ENCODE measurements around the gene ZNF14. TPM values are rescaled to one million over a fixed set of nuclear protein-coding genes. Genes with fewer than 3 reads are reported as not detected.
"Not testable (repeated sequence)": the region's sequence is repeated elsewhere in the genome, so short reads cannot be mapped to it uniquely, and the experiment has no call there.

The ZNF14 gene
- total RNA-seq (19.8 TPM), polyA plus RNA-seq (10 to 100 TPM in 3 of 4 donors, 1 to 10 TPM in 1; 8.5 to 12.4 (median 11.7) TPM)

- H3K4me1 Mint-ChIP-seq = peaks cover 0 to 35% (median 15%) of the 10 kb centered on the region in 4 donors
- Histone ChIP-seq H3K4me1 (ENCODE audit: control insufficient read depth, insufficient read depth, low read length, poor library complexity, severe bottlenecking) (peaks cover 10% of the 10 kb centered on the region), H3K9me3 (ENCODE audit: control insufficient read depth in 2 of 2, low read length in 2 of 2) (peaks cover 24 to 30% of the 10 kb centered on the region in 2 experiments), H3K4me3 (ENCODE audit: low read depth, low read length) (peak within 1 kb of the TSS; percentile 93), H3K27me3 (ENCODE audit: control insufficient read depth, insufficient read depth, low read length) (no peaks in the 10 kb centered on the region), H3K36me3 (ENCODE audit: control insufficient read depth, insufficient read depth, low read length) (peaks cover 32% of the 10 kb centered on the region), H3K27ac (ENCODE audit: insufficient read depth, low read length, poor library complexity, severe bottlenecking) (peak within 1 kb of the TSS; percentile 74)
- no peaks in the 10 kb centered on the region for H3K27me3 Mint-ChIP-seq
- H3K9me3 Mint-ChIP-seq = peaks cover 0 to 37% (median 10%) of the 10 kb centered on the region in 7 donors
- H3K27ac Mint-ChIP-seq = peak within 1 kb of the TSS; percentile 94 to 95 (median 94)
- H3K36me3 Mint-ChIP-seq = peaks cover 20% of the 10 kb centered on the region
- peak within 1 kb of the TSS; percentile 94 to 99 (median 94) for H3K4me3 Mint-ChIP-seq
- ATAC-seq (ENCODE audit: low read depth in 2 of 2) = peak; percentile 100
- DNase-seq = peak; percentile 82 to 93 (median 86)
Observed at GRCh38 chr19:19732579-19733501, at the start of gene ZNF14. Gene ZNF14, minus strand, starts transcription at chr19:19733112. Its CDS starts 154 bp downstream, at chr19:19732958.

- H3K9me3 ChIP-seq (ENCODE audit: control insufficient read depth in 2 of 2, low read length in 2 of 2) = peaks cover 15 to 51% of the 10 kb centered on the region in 2 experiments
- H3K27ac ChIP-seq (ENCODE audit: insufficient read depth, low read length, poor library complexity, severe bottlenecking); H3K4me3 Mint-ChIP-seq; DNase-seq; ATAC-seq (ENCODE audit: low read depth in 2 of 2); H3K4me1 ChIP-seq (ENCODE audit: control insufficient read depth, insufficient read depth, low read length, poor library complexity, severe bottlenecking); H3K4me3 ChIP-seq (ENCODE audit: low read depth, low read length); H3K27ac Mint-ChIP-seq; H3K27me3 ChIP-seq (ENCODE audit: control insufficient read depth, insufficient read depth, low read length); H3K27me3 Mint-ChIP-seq: not testable (repeated sequence)
- H3K9me3 Mint-ChIP-seq = peaks cover 0 to 23% (median 2%) of the 10 kb centered on the region in 7 donors
- peaks cover 21 to 71% (median 34%) of the 10 kb centered on the region in 4 donors for H3K4me1 Mint-ChIP-seq
- peaks cover 52% of the 10 kb centered on the region for H3K36me3 Mint-ChIP-seq
- H3K36me3 ChIP-seq (ENCODE audit: control insufficient read depth, insufficient read depth, low read length) = peaks cover 19% of the 10 kb centered on the region
Observed at GRCh38 chr19:19781791-19782190, 48.9 kb upstream of the ZNF14 start.

- no peak for DNase-seq
- Mint-ChIP-seq H3K4me1 (peaks cover 21 to 69% (median 34%) of the 10 kb centered on the region in 4 donors), H3K4me3 (peak overlapping the region; percentile 77 to 100 (median 96))
Observed at GRCh38 chr19:19778666-19779065, 45.8 kb upstream of the ZNF14 start.

GRCh38 chr19:19777692-19778091, 44.8 kb upstream of the ZNF14 start:
- Mint-ChIP-seq H3K4me3 (peak overlapping the region; percentile 90 to 100 (median 96)), H3K4me1 (peaks cover 18 to 64% (median 33%) of the 10 kb centered on the region in 4 donors), H3K27me3 (no peaks in the 10 kb centered on the region), H3K36me3 (peaks cover 23% of the 10 kb centered on the region), H3K9me3 (peaks cover 0 to 13% (median 0%) of the 10 kb centered on the region in 7 donors), H3K27ac (peak overlapping the region; percentile 23 to 98 (median 53))
- no peak for ATAC-seq (ENCODE audit: low read depth in 2 of 2)
- no peak for DNase-seq
- no peak overlapping the region for H3K27ac ChIP-seq (ENCODE audit: insufficient read depth, low read length, poor library complexity, severe bottlenecking)
- no peaks in the 10 kb centered on the region for H3K27me3 ChIP-seq (ENCODE audit: control insufficient read depth, insufficient read depth, low read length)
- H3K36me3 ChIP-seq (ENCODE audit: control insufficient read depth, insufficient read depth, low read length) = peaks cover 5% of the 10 kb centered on the region
- peaks cover 2 to 30% of the 10 kb centered on the region in 2 experiments for H3K9me3 ChIP-seq (ENCODE audit: control insufficient read depth in 2 of 2, low read length in 2 of 2)
- H3K4me1 ChIP-seq (ENCODE audit: control insufficient read depth, insufficient read depth, low read length, poor library complexity, severe bottlenecking) = peaks cover 18% of the 10 kb centered on the region
- peak overlapping the region; percentile 94 for H3K4me3 ChIP-seq (ENCODE audit: low read depth, low read length)

More at GRCh38 chr19:19778666-19779065, 45.8 kb upstream of the ZNF14 start:
- no peak overlapping the region for H3K27ac Mint-ChIP-seq
- Histone ChIP-seq H3K27ac (ENCODE audit: insufficient read depth, low read length, poor library complexity, severe bottlenecking) (no peak overlapping the region), H3K4me1 (ENCODE audit: control insufficient read depth, insufficient read depth, low read length, poor library complexity, severe bottlenecking) (peaks cover 18% of the 10 kb centered on the region), H3K4me3 (ENCODE audit: low read depth, low read length) (no peak overlapping the region), H3K27me3 (ENCODE audit: control insufficient read depth, insufficient read depth, low read length) (no peaks in the 10 kb centered on the region), H3K36me3 (ENCODE audit: control insufficient read depth, insufficient read depth, low read length) (peaks cover 5% of the 10 kb centered on the region), H3K9me3 (ENCODE audit: control insufficient read depth in 2 of 2, low read length in 2 of 2) (peaks cover 2 to 33% of the 10 kb centered on the region in 2 experiments)
- no peaks in the 10 kb centered on the region for H3K27me3 Mint-ChIP-seq
- ATAC-seq (ENCODE audit: low read depth in 2 of 2) = no peak
- H3K9me3 Mint-ChIP-seq = peaks cover 0 to 15% (median 0%) of the 10 kb centered on the region in 7 donors
- H3K36me3 Mint-ChIP-seq = peaks cover 28% of the 10 kb centered on the region

GRCh38 chr19:19776206-19777008, 43.5 kb upstream of the ZNF14 start:
- Mint-ChIP-seq H3K4me1 (peaks cover 16 to 57% (median 27%) of the 10 kb centered on the region in 4 donors), H3K4me3 (peak overlapping the region; percentile 92 to 100 (median 96)), H3K36me3 (peaks cover 17% of the 10 kb centered on the region), H3K27me3 (no peaks in the 10 kb centered on the region), H3K27ac (peak overlapping the region; percentile 93 to 98 (median 98)), H3K9me3 (peaks cover 0 to 10% (median 0%) of the 10 kb centered on the region in 7 donors)
- Histone ChIP-seq H3K27ac (ENCODE audit: insufficient read depth, low read length, poor library complexity, severe bottlenecking) (peak overlapping the region; percentile 82), H3K4me1 (ENCODE audit: control insufficient read depth, insufficient read depth, low read length, poor library complexity, severe bottlenecking) (peaks cover 18% of the 10 kb centered on the region), H3K27me3 (ENCODE audit: control insufficient read depth, insufficient read depth, low read length) (no peaks in the 10 kb centered on the region), H3K9me3 (ENCODE audit: control insufficient read depth in 2 of 2, low read length in 2 of 2) (peaks cover 2 to 20% of the 10 kb centered on the region in 2 experiments), H3K36me3 (ENCODE audit: control insufficient read depth, insufficient read depth, low read length) (peaks cover 5% of the 10 kb centered on the region), H3K4me3 (ENCODE audit: low read depth, low read length) (peak overlapping the region; percentile 94)
- ATAC-seq (ENCODE audit: low read depth in 2 of 2) = peak; percentile 100
- peak; percentile 87 to 96 (median 93) for DNase-seq

- ATAC-seq (ENCODE audit: low read depth in 2 of 2) (peak; percentile 1 to 2), DNase-seq (no peak)
- Mint-ChIP-seq H3K9me3 (peaks cover 0 to 7% (median 0%) of the 10 kb centered on the region in 7 donors), H3K27ac (peak overlapping the region; percentile 93 to 98 (median 98)), H3K4me1 (peaks cover 16 to 56% (median 27%) of the 10 kb centered on the region in 4 donors), H3K36me3 (peaks cover 19% of the 10 kb centered on the region), H3K27me3 (no peaks in the 10 kb centered on the region), H3K4me3 (peak overlapping the region; percentile 92 to 100 (median 96))
- H3K9me3 ChIP-seq (ENCODE audit: control insufficient read depth in 2 of 2, low read length in 2 of 2) = peaks cover 2 to 20% of the 10 kb centered on the region in 2 experiments
- peak overlapping the region; percentile 94 for H3K4me3 ChIP-seq (ENCODE audit: low read depth, low read length)
- peak overlapping the region; percentile 82 for H3K27ac ChIP-seq (ENCODE audit: insufficient read depth, low read length, poor library complexity, severe bottlenecking)
- peaks cover 18% of the 10 kb centered on the region for H3K4me1 ChIP-seq (ENCODE audit: control insufficient read depth, insufficient read depth, low read length, poor library complexity, severe bottlenecking)
- no peaks in the 10 kb centered on the region for H3K27me3 ChIP-seq (ENCODE audit: control insufficient read depth, insufficient read depth, low read length)
- peaks cover 5% of the 10 kb centered on the region for H3K36me3 ChIP-seq (ENCODE audit: control insufficient read depth, insufficient read depth, low read length)
Observed at GRCh38 chr19:19775891-19776205, 42.9 kb upstream of the ZNF14 start.

GRCh38 chr19:19774354-19775033, 41.6 kb upstream of the ZNF14 start:
- Mint-ChIP-seq H3K4me3 (peak overlapping the region; percentile 33 to 92 (median 62)), H3K9me3 (peaks cover 0 to 2% (median 0%) of the 10 kb centered on the region in 7 donors), H3K27me3 (no peaks in the 10 kb centered on the region), H3K36me3 (peaks cover 15% of the 10 kb centered on the region), H3K27ac (no peak overlapping the region), H3K4me1 (peaks cover 13 to 47% (median 26%) of the 10 kb centered on the region in 4 donors)
- Histone ChIP-seq H3K27me3 (ENCODE audit: control insufficient read depth, insufficient read depth, low read length) (no peaks in the 10 kb centered on the region), H3K4me1 (ENCODE audit: control insufficient read depth, insufficient read depth, low read length, poor library complexity, severe bottlenecking) (peaks cover 18% of the 10 kb centered on the region), H3K27ac (ENCODE audit: insufficient read depth, low read length, poor library complexity, severe bottlenecking) (no peak overlapping the region), H3K36me3 (ENCODE audit: control insufficient read depth, insufficient read depth, low read length) (peaks cover 2% of the 10 kb centered on the region), H3K9me3 (ENCODE audit: control insufficient read depth in 2 of 2, low read length in 2 of 2) (peaks cover 2 to 11% of the 10 kb centered on the region in 2 experiments), H3K4me3 (ENCODE audit: low read depth, low read length) (no peak overlapping the region)
- ATAC-seq (ENCODE audit: low read depth in 2 of 2) (no peak), DNase-seq (no peak)

Data from CD4-positive, CD25-positive, alpha-beta regulatory T cell (primary cell).